Activated CD4-positive, alpha-beta T cell treated with anti-CD3 and anti-CD28 coated beads, Interleukin-2, amount 50 U/mL, for 48 hours (primary cell): Measurements from ENCODE around the gene PRKN.
"Not testable (repeated sequence)": the region's sequence is repeated elsewhere in the genome, so short reads cannot be mapped to it uniquely, and the experiment has no call there.

Source experiments
- DNase-seq, 2 experiments: peaks; one replicate each; pipeline ENCODE4 v3.0.0-alpha.2; 2020

Gene PRKN

DNA sequence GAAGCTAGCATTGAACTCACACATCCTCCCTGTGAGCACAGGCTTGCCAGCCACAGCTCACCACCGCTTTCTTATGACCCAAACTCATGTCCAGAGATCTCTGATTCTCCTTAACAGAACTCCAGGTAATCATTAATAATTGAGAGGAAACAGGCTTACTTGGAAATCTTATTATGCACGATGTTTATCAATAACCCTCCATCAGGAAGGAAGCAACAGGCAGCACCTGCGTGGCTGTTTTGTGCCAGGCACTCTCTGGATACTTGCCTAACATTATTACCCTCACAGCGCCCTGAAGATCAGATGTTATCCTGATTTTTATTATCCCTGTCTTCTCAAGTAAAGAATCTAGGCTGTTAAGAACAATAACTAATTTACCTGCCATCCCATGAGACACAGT, 306.6 kb downstream of the PRKN start:
- no peak for DNase-seq

DNA sequence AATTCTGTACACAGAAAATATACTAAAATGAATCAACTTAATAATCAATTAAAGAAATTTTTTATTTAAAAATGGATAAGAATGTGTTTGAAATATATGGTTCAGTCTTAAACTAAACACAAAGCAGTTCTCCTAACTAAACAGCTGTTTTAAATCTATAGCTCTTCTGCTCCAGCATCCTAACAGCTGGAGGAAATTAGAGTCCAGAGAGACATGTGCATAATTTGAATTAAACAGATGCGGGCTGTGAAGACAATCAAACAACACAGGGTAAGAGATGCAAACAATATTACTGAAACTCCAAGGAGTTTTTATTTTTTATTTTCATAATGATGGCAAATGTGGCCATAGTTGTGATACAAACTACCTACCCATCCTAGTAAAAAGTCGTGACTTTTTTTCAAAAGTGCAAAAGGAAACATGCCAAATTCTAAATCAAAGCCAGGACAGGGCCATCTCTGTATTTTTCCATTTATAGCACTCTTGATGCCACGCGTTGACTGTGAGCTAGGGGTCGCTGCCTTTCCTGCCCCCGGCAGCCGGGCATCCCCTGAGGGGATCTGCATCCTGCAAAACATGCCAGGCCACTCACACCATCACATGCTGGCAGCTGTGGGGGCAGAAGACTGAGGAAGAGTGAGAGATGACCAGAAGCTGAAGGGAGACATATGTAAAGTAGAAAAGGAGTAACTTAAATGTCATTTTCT, 310.6 kb downstream of the PRKN start:
- DNase-seq = no peak

DNA sequence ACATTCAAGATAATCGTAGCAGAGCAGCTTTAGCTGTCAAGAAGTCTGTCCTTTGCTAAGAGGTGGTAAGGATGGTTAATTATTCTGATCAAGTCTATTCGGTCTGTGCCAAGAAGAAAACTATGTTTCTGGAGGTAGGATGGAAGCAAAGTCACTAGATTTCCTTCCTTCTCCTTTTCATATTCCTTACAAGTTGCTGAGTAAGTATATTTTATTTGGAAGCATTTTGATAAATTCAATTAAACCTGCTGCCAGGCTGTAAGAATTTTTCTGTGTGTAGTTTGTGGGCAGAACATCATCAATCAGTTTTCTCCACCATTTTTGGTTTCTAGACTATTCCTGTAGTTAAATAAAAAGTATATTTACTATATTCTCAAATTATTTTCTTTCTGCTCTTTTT, 311.3 kb downstream of the PRKN start:
- no peak for DNase-seq

DNA sequence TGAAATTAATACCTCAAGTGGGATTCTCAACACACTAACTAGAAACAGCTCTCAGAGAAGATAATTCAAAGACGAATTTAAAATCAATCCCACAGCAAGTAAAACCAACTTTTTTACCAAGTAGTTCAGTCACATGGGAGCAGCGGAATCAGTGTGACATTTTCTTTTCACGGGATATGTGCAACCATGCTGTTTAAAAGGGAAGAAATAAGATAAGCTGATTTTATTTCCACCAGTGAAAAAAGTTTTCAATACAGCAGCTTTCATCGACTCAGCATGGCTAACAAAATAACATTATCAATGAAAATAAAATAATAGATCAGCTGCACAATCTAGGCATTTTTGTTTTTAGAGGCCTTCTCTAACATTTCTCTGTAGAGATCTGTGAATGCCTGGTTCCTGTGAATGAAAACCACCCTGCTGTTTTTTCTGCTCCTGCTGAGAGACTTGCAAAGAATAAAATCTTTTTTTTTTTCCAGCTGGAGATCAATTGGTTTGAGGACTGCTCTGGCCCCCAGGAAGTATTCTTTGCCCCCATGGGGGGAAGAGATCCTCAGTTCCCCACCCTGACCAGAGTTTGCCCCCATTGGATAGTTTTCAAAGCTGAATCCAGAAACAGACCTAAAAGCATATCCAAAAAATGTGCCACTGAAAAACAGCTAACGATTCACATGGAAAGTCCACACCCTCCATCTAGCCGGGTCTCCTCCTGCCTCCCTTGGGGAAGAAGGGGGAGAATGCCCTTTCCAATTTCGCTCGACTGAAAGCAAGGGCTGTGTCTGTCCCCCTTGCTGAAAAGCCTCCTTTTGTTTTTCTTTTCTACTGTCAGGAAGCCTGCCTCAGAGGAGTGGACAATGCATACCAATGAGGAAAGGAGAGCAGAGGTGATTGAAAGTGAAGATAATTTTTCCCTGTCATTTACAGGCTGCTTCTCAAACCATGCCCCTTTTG, 317.6 kb downstream of the PRKN start:
- DNase-seq = no peak

DNA sequence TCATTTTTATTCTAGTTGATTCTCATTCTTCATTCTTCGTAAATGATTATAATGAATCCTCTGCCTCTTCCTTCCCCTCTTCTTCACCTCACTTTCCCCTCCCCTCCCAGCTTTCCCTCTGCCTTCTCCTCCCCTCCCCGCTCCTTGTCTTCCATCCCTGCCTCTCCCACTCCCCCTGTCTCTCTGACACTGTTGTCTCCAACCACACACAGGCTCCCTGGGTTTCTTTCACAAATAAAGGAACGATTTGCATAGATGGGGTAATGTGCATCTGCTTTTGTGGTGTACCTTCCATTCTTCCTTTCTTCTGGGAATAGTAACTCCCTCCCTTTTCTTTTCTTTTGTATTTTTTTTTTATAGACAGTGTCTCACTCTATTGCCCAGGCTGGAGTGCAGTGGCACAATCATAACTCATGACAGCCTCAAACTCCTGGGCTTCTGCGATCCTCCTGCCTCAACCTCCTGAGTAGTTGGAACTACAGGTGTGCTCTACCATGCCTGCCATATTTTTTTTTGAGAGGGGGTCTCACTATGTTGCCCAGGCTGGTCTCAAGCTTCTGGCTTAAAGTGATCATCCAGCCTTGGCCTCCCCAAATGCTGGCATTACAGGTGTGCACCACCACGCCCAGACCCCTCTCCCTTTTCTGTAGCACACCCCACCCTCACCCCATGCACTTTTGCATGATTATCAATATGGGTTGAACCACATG, 318.6 kb downstream of the PRKN start:
- no peak for DNase-seq

DNA sequence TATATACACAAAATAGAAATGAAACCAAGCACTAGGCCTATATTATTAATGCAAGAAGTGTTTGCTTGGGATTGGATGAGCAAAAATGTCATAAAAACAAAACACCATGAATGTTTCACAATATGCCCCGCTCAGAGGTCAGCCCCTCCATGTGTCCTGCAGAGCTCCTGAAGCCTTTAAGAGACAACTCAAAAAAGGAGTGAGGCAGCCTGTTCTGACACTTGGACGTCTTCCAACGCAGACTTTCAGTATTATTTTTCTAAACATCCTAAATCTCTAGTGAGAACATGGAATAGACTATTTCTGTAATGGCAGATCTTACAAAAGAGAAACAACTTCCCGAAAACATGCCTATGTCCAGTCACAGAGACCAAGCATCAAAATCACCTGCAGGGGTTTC, 322.6 kb downstream of the PRKN start:
- no peak for DNase-seq

DNA sequence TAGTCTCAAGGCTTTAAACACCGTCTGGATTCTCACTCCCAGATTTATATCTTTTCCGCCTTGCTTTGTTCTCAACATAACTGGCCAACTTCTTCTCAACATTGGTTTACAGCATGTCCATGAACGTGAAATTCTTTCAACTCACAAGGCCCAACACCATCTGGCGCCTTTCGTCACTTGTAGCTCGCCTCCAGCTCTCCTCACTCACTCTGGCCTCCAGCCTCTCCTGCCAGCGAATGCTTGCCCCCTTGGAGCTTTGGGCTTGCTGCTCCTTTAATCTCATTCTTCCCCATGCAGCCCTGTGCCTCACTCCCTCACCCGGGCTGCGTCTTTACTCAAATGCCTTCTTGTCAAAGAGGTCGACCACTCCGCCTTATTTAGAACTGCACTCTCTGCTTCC, 324.5 kb downstream of the PRKN start:
- DNase-seq = no peak

DNA sequence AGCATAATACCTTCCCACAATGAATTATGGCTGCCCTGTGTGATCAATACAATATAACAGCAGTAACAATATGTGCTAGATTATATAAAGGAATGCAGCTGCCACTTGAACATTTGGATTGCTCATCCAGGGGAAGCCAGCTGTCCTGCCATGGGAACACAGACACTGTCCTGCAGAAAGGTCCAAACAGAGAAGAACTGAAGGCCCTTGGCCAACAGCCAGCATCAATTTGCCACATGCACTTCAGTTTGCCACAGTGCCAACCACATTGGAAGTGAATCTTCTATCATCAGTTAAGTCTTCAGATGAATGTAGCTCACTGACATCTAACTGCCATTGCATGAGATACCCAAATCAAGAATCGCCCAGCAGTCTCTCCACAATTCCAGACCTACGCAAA, 332.4 kb downstream of the PRKN start:
- DNase-seq = no peak

DNA sequence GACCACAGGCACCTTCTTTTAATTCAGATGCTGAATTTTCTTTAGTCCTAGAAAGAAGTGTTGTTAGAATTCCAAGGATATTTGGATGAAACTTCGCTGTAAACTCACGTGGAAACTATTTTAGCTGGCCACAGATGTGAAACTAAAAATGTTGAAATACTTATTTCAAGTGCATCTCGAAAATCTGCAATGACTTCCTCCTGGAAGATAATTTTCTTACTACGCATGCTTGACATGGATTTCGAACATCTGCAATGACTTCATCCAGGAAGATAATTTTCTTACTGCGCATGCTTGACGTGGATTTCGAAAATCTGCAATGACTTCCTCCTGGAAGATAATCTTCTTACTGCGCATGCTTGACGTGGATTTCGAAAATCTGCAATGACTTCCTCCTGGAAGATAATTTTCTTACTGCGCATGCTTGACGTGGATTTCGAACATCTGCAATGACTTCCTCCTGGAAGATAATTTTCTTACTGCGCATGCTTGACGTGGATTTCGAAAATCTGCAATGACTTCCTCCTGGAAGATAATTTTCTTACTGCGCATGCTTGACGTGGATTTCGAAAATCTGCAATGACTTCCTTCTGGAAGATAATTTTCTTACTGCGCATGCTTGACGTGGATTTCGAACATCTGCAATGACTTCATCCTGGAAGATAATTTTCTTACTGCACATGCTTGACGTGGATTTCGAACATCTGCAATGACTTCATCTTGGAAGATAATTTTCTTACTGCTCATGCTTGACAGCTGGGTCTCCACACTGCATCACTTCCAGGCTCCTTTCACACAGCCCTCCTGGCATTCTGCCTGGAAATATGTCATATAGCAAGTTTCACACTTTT, 336.4 kb downstream of the PRKN start:
- DNase-seq = not testable (repeated sequence)

DNA sequence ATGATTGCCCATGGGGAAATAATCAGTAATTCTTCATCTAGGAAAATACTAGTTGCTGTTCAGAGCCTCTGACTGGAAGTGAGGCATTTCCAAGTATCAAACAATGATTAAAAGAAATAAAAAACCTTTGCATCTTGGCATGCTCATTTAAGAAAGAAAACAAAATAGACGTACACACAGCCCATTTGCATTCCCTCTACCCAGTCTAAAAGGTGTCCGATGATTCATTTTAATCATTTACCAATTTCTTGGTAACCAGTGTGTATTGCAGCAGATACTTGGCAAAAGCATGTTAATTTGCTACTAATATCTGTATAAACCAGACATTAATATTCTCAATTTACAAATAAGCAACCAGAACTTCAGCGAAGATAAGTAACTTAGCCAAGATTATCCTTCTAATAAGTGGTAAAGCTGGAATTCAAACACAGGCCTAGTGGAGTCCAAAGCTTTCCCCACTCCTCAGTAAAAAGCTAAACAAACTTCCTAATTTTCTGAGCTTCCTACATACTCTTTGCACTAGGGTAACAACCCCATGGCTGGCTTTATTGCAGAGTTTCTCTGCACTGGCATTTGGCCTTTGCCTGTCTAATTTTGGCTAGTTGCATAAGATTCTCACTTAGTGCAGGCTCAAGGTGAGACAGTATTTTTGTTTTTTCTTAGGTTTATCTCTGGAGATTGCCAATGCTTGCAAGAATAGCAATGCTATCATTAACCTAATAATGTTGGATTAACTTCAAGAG, 338.1 kb downstream of the PRKN start:
- no peak for DNase-seq

DNA sequence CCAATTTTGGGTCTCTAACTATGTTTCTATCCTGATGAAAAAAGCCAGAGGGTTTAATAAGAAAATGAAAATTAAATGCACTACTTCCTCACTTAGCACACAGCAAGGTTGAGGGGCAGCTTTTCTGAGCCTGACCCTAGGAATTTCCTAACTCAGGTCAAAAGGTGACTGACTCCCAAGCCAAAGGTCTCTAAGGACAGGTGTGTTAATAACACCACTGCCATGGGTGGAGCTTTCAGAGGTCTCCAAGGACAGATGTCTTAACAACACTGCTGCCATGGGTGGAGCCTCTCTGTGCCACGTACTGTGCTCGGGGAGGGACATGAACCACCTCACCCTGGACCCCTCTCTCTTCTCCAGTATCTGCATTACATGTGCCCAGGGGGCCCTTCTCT, 339.2 kb downstream of the PRKN start:
- no peak for DNase-seq

DNA sequence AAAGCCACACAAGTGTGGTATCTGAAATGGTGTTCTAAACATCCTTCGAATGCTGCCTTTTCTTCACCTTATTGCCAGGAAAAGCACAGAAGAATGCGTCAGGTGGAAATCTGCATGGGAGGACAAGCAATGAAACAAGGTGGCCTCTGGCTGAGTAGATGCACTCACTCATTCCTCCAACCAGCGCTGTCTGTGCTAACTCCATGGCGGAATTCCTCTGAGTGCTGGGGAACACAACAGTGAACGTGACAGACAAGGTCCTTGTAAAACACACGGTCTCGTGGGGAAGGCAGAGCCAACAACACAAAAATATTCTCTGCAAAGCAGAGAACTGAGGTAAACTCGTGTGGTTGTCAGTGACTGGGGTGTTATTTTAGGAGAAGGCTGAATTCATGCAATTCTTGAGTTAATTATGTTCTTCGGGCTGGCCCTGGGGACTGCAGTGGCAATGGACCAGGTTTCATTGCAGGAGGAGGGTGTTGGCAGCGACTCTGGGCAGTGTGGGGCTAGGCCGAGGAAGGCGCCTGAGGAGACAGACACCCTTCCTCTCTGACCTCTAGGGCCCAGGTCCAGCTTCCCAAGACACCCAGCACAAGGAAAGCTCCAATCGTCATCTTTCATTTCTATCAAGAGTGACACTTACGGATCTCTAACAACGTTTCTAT, 339.7 kb downstream of the PRKN start:
- no peak for DNase-seq

DNA sequence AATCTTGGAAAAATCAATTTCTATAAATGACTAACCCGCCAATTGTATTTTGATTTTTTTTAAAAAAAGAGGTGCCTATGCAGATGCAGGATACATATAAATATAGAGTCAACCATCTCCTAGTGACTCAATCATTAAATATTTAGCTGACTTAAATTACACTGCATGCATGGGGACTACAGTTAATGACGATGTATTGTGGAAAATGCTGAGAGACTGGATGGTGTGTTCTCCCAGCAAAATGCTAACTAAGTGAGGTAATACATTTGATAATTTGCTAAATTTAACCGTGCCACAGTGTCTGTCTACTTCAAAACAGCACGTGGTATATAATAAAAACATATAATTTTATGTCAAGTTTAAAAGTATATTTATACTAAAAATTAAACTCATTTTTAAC, 341.6 kb downstream of the PRKN start:
- DNase-seq = no peak

DNA sequence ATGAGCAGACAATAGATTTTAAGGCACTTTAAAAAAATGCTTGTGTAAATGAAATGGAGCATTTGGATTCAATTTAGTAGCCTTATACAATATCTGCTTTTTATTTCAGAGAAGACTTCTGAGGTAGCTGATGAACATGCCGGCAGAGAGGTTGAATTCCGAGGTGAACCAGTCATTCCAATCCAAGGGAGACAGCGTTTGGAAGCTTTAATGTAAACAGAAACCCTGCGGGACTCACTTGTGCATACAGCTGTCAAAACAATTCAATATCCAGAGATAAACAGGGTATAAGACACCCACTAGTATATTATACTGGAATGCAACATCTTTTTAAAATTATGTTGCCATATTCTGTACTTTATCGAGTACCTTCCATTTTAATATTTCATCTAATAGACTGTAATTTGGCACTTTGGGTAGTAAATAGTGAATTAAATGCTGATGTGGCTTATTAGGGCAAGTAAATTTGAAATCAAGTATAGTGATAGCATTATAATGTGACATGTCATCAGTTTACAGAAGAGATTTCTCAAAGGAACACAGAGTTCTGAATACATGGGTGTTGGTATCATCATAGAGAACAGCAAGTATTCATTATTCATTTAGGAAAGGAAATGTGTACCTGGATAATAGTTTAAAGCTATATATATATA, 347.7 kb downstream of the PRKN start:
- no peak for DNase-seq

DNA sequence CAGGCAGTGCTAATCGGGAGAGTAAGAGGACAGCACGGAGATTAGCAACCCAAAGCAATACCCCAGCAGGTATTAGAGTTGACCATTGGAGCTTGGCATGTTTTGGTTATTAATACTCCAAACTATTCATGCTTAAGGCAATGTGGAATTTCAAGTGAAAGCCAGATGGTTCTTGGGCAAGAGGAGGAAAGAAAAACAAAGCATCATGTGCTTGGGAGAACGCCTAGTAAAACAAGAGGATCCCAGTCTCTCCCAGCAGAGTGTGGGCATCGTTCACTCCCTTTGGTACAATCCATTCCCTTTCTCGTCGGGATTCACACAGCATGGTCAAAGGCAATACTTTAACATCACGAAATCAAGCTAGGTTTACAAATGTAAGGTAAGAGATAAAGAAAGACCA, 349.8 kb downstream of the PRKN start:
- DNase-seq = no peak

DNA sequence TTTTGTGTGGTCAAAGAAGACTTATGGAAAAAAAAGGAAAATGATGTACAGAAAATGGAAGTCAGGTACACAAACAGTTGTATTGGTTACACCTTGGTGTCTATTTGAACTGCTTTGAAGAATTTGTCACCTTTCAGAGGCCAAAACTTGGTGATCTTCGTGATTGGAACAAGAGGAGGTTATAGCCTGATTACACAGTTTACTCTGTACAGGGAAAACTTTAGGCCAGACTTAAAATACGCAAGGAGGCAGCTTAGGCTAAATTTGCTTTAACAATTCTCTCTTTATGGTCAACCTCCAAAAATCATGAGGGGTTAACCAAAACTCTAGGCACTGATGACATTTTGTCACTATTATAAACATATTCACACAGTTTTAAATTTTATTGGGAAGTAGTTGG, 353.7 kb downstream of the PRKN start:
- no peak for DNase-seq

DNA sequence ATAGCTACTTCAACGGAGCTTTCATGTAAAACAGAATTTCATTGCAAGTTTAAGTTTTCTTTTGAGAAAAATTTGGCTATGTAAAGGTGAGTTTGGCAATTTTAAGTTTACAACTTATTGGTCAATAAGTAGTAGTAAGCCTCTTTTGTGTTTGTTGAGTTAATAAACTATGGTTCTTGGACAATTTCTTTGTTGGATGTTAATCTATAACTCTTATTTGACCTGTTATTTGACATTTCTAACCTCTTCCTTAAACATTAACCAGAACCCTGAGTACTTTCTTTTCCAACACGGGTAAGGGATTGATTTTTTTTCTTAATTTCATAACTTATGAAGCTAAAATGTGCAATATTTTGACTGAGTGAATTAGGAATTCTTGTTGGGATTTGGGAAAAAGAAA, 354.4 kb downstream of the PRKN start:
- no peak for DNase-seq

DNA sequence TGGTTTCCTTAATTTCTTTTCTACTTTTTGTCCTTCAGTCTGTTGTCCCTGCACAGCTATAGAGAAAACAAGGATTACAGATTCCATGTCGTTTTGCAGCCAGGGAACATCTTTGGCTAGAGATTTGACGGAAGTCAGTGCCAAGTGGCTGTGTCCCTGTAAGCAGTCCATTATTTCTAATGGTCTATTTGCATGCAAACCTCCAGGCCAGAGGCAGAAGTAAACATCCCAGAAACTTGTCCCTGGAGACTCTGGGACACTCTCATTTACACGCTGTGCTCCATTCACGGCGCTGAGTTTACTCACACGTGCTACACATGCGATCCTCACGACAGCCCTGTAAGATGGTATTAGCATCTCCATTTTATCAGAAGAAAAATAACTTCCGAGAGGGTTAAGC, 355.5 kb downstream of the PRKN start:
- DNase-seq = no peak

DNA sequence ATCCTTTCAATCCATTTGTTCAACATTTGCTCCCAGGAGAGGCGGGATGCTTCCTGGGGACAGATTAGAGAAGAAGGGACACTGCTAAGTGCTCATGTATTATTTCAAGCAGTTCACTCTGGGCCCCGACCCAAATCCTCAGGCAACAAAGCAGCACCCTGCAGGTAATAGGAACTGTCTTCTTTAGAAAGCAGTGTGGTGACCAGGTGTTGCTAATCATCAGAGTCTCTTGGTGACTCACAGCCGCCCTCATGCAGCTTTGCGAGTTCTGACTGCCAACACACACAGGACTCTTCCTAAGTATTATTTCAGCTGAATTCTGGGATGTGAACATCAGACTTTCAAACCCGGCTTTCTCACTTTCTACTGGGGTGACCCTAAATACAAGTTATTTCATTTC, 356.4 kb downstream of the PRKN start:
- DNase-seq = no peak

DNA sequence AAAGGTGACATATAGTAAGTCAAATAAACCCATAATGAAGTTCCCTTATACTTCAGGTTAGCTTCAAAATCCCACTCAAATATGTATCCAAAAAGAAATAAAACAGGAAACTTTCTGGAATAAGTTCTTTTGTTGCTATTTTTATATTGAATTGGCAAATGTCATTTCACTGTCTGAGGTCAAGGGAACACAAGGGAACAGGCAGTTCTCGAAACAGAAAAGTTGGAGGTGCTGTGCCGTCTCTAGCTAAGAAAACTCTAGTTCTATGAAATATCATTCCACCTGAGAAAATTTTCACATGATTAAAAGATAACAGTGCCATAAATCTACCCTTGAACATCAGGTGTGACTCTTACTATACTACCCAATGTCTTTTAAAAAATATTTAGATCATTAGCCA, 358.5 kb downstream of the PRKN start:
- DNase-seq = no peak

DNA sequence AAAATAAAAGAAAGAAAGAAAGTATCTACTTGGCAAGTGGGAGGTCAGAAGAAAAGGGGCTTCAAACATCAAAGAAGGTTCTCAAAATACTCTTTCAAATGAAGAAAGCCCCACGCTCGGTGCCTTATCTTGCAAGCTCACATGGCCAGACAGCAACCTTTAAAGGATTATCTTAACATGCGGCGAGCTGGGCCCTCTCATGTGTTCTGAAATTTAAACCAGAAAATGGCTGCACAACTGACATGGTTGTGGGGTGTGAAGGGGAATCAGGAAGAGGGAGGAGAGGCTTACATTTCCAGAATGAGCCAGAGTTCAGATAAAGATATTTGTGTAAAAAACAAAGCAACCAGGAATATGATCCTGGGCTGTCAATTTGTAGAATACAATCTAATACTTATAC, 363.1 kb downstream of the PRKN start:
- DNase-seq = no peak
